Measurements from ENCODE around the gene NEDD4.

DNA sequence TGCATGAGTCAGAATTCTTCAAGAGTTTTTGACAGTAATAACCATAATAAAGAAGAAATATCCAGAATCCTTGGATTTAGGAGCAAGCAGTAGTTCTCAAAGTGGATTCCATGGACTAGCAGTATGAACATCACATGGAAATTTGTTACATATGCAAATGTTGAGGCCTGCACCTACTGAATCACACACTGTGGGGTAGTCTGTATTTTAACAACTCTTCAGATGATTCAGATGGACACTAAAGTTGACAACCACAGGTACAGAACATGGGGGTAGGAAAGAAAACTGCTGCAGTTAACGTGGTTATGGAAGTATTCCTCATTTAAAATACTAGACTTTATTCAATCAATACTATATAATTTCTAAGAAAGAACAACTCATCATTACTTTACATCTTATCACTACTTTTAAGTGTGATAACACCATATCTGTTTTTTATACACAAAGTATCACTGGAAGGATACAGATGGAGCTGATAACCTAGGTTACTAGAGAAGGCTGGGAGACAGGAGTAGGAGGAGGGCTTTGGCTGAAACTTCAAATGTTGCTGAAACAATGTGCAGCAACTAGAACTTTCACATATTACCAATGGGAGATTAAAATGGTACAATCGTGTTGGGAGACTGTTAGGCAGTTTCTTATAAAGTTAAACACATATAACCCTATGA is 11.7 kb downstream of the NEDD4 start:
- TF ChIP-seq, protein P1, sequence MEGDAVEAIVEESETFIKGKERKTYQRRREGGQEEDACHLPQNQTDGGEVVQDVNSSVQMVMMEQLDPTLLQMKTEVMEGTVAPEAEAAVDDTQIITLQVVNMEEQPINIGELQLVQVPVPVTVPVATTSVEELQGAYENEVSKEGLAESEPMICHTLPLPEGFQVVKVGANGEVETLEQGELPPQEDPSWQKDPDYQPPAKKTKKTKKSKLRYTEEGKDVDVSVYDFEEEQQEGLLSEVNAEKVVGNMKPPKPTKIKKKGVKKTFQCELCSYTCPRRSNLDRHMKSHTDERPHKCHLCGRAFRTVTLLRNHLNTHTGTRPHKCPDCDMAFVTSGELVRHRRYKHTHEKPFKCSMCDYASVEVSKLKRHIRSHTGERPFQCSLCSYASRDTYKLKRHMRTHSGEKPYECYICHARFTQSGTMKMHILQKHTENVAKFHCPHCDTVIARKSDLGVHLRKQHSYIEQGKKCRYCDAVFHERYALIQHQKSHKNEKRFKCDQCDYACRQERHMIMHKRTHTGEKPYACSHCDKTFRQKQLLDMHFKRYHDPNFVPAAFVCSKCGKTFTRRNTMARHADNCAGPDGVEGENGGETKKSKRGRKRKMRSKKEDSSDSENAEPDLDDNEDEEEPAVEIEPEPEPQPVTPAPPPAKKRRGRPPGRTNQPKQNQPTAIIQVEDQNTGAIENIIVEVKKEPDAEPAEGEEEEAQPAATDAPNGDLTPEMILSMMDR (IDR thresholded peaks at IDR 0.05; ENCODE audit: low read depth, low read length, poor library complexity, severe bottlenecking) = no peak
- no peak for TF ChIP-seq EZH2phosphoT487 (IDR thresholded peaks at IDR 0.05; ENCODE audit: borderline replicate concordance, low read length)
